HG03066 (cell line): ENCODE data around the gene DTHD1.

Source experiments
- ATAC-seq: cut with Tn5 transposase; IDR thresholded peaks from one replicate; pipeline ENCODE4 v1.9.1; 2021; ENCODE audit warnings: low read depth; ENCODE audit not compliant: unreplicated experiment

DTHD1 gene

DNA sequence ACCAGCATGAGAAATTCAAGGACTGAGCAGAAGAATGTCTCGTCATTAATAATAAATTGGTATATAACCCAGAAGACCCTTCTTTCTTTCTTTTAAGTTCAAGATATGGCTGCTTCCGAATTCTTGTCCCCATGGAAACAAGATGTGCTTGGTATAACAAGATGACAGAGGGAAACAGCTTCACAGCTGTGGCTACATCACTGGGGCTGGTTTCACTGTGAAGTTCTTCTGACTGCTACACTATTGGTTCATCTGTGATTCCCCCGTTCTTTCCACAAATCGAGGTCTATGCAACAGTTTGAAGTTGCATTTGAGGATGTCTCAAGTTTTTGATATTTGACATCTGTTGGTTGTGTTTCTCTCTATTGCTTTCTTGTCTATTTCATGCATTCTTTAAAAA lies 12.3 kb upstream of the DTHD1 start:
- no peak for ATAC-seq

GRCh38 chr4:36269533-36270173 lies 11.8 kb upstream of the DTHD1 start:
- no peak for ATAC-seq

- no peak for ATAC-seq
These were observed 8.1 kb upstream of the DTHD1 start for GRCh38 chr4:36273276-36273675.

DNA sequence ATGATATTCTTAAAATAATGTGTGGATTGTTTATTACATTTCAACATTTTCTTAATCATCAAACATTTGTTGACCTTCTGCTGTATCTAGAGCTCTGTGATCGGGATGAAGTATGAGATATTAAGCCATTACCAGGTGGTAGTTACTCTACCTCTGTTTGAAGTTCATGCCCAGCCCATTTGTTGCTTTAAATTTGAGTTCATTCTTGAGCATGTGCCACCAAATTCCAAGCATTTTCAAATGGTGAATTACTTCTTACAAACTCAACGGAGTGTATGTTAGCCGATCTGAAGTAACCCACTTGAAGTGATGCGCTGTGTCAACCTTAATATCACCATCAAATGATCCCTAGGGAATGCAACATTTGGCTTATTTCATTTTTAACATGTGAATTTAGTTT lies 7.3 kb upstream of the DTHD1 start:
- ATAC-seq: no peak

DNA sequence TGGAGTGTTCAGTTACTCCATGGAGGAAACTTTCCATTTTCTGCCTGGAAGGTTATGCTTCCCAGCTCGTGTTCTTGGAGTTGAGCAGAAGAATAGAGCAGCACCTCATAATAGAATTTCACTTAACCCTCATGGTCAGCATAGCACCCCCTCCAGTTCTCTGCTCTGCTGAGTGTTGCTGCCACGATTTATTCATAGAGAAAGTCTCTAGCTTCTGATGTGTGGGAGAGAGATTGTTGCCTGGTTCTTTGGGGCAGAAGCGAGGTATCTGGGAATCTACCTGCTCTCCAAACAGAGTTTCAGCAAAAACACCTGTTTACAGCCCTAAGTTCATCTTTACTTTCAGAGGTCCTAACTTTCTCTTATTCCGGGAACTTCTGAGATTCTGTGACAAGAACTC lies 3.9 kb upstream of the DTHD1 start:
- ATAC-seq: no peak

GRCh38 chr4:36278789-36279188 lies 2.6 kb upstream of the DTHD1 start:
- no peak for ATAC-seq

GRCh38 chr4:36280555-36280954 lies 861 bp upstream of the DTHD1 start:
- no peak for ATAC-seq

DNA sequence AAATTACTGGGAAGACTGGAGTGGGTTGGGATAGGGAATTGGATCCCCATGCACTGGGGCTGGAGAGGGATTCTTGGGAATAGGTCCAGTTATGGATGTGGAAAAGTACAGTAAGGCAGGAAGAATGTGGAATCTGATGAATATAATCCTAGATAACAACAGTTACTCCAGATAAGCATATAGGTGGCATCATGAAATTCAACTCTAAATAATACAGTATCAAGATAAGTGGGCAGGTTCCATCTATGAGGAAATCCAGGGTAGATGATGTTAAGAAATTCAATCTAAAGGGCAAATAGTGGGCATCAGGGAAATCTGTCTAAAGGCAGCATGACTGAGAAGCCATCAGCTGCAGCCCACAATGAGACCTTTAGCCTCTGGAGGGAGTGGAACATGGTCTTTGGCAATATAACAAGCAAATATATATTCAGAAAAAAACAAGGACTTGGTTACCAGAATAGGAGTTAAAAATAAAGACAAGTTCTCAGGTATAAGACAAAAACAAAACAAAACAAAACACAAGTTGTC lies 1.2 kb downstream of the DTHD1 start:
- ATAC-seq: no peak

GRCh38 chr4:36283912-36284465 lies 2.6 kb downstream of the DTHD1 start:
- ATAC-seq: no peak

- peak; percentile 98 for ATAC-seq
These were observed 4.5 kb downstream of the DTHD1 start for GRCh38 chr4:36285784-36286480.

DNA sequence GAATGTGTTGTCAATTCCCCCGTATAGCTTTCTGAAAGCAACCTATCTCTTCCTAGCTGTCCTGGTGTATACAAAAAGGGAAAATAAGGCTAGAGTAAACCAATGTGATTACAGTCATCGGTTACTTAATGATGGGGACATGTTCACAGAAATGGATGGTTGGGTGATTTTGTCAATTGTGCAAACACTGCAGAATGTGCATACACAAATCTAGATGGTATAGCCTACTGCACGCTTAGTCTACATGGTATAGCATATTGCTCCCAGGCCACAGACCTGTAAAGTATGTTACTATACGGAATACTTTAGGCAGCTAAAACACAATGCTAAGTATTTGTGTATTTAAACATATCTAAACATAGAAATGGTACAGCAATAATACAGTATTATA lies 5.1 kb downstream of the DTHD1 start:
- no peak for ATAC-seq

DNA sequence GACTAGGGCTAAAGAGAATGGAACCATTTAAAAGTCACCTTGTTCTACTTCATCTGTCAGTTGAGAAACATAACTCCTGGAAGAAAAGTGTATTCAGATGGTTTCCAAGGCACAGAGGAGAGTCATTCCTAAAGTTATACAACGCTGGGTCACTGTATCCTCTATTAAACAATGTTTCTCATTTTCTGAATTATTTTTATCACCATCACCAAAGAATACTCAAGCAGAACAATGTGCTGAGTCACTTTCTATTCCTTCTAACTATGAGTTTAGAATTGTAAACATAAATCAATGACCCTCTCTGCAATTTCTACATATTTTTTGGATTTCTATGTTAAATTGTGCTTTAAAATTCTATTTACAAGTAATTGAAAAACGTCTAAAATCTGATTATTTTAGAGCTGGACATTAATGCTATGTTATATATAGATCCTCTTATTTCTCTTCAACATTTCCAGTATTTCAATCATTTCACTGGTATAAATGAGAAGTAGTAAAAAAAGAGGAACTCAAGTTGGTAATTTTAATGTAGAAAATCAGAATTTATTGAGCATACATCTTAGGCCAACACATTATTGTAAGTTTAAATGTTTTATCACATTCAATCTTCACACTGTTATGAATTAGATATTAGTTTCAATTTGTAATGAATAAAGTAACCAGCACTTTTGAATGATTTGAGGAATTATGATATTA lies 7.5 kb downstream of the DTHD1 start:
- no peak for ATAC-seq

GRCh38 chr4:36290641-36291040 lies 9.2 kb downstream of the DTHD1 start:
- ATAC-seq: no peak

GRCh38 chr4:36292556-36293188 lies 11.3 kb downstream of the DTHD1 start:
- no peak for ATAC-seq

DNA sequence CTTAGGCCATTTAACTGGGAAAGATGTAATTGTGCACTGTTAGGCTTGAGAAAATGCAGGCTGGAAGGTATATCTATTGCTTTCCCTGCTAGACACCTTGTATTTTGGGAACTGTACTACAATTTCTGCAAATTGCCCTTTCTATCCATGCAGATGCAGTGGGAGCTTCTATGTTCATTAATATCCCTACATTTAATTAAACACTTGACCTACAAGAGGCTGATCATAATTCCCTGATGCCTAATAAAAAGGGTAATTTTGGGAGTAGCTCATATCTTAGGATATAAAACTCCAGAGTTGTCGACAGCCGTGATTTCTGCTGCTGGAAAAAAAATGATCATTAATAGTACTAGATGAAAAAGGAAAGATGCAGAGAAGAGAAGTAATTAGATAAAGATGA lies 19.7 kb downstream of the DTHD1 start:
- no peak for ATAC-seq

DNA sequence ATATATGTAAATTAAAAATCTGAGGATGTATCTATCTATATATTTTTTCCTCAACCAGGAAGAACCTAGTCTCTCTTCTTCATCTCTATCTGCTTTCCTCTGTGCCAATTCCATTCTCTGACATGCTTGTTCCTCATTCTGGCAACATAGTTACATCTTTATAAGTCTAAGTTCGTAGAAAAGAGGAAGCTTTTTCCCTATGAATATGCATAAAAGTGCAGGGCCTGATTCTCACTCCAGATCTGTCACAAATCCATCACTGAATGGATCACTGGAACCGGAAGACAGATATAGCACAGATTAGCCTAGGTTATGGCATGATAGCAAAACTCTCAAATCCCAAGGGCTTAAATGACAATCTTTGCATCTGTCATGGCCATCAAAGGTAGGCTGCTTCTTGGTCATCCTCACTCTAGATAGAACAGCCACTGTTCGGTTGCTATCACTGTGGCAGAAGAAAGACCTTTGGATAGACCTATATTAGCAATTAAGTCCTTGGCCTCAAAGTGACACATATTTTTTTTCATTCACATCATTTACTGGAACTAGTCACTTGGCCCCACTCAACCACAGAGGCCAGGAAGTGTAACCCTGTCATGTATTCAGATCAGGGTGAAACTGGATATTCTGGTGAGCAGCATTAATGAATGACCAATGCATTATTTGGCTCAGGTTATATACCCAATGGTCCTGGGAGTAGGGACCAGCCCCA lies 22.2 kb downstream of the DTHD1 start:
- ATAC-seq: peak; percentile 89

GRCh38 chr4:36304138-36304681 lies 22.8 kb downstream of the DTHD1 start:
- peak; percentile 44 for ATAC-seq

- no peak for ATAC-seq
These were observed 26.7 kb downstream of the DTHD1 start for GRCh38 chr4:36308150-36308549.

- ATAC-seq: no peak
These were observed 28.8 kb downstream of the DTHD1 start for GRCh38 chr4:36310216-36310615.

DNA sequence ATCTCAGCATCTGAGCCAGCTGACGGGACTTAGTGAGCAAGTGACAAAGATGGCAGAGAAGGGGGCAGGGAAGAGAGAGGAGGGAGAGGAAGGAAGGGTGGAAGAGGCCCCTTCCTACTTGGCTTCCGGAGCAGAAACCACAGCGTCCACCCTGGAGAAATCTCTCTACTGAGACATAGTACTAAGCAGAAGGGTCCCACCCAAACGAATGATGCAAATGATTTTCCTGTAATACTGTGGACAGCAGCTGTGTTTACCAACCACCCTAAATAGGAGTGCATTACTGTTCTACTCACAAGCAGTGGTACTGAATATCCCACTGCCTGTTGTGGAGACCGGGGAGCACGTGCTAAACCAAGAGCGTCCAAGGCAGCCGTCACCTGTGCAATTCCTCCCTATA lies 29.4 kb downstream of the DTHD1 start:
- no peak for ATAC-seq
